Ascending aorta (tissue), 2 donors: Measurements from ENCODE around the gene ACTR8. TPM values are rescaled to one million over a fixed set of nuclear protein-coding genes. Genes with fewer than 3 reads are reported as not detected.

Experiments
- DNase-seq, 2 donors: peaks; one replicate each; pipeline ENCODE4 v3.0.0-alpha.2; 2019; ENCODE audit warnings: low spot score in 2 of 2
- H3K27ac ChIP-seq, 2 donors: fragments of 200-600 bp; sonication (generic); one replicate each; pipeline ENCODE4 v1.5.1; 2016 to 2017; ENCODE audit warnings: mild to moderate bottlenecking in 1 of 2
- H3K27me3 ChIP-seq: fragments of 200-600 bp; sonication (generic); one replicate; pipeline ENCODE4 v1.5.1; 2017
- H3K36me3 ChIP-seq, 2 donors: fragments of 200-600 bp; sonication (generic); one replicate each; pipeline ENCODE4 v1.5.1; 2016
- H3K4me1 ChIP-seq, 2 donors: fragments of 200-600 bp; sonication (generic); one replicate each; pipeline ENCODE4 v1.5.1; 2016 to 2017; ENCODE audit warnings: mild to moderate bottlenecking in 1 of 2
- H3K4me3 ChIP-seq, 2 donors: fragments of 200-600 bp; sonication (generic); one replicate each; pipeline ENCODE4 v1.5.1; 2016 to 2017; ENCODE audit warnings: mild to moderate bottlenecking in 1 of 2
- H3K9me3 ChIP-seq, 2 donors: fragments of 200-600 bp; sonication (generic); one replicate each; pipeline ENCODE4 v1.5.1; 2016
- intact Hi-C: fragments of 100-400 bp; cut with DNase I; formaldehyde crosslinking; loops from one replicate; pipeline ENCODE4 v1.15.1; 2023
- total RNA-seq: library from RNA; depleted of rRNA; stranded (reverse); fragments of >200 nt; gene quantifications from one replicate; pipeline ENCODE4 v1.1.0, GENCODE V29; 2016
- TF ChIP-seq, protein P1 (sequence below), 3 experiments: fragments of 200-600 bp in 2 of 3; fragments of 450-650 bp in 1 of 3; sonication (generic) in 2 of 3; IDR thresholded peaks; one replicate each; pipeline ENCODE4 v1.5.1; 2016 to 2019; ENCODE audit warnings: antibody characterized with exemption in 3 of 3, mild to moderate bottlenecking in 1 of 3, moderate library complexity in 1 of 3

Gene ACTR8
- total RNA-seq, 1 donor from 2014 or later, result 16.6 TPM

DNA sequence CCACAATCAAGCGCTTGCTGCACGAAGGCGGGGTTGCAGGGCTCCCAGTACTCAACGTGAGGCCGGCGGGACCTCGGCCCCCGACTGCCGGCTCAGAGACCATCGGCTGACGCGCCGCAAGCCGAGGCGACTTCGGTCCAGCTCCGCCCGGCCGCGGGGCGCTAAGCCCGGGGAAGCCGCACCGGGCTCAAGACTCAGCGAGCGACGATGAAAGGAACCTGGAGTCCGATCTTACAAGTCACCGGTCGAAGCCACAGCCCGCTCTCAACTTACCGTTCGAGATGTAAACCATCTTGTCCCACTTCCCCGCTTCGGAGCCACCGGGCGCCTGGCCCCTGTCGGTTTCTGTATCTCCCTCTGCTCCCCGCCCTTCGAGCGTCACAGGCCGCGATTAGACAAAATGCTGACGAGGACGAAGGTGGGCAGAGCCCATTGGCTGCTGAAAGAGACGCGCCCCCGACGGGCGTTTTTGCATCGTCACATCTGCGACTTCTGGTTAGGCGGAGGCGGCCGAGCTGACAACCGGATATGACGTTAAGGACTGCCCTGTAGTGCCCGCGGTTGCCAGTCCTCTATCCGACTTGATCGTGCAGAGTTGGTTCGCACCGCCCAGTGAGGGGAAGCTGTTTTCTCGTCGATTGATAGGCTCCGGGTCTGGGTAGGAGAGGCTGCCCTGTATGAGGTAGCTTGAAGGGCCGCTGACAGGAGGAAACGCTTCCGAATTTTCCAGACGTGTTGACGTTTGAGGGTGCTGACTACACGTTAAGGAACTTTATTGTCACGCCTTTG lies 9.7 kb upstream of the ACTR8 start, which contains the start of gene SELENOK:
SELENOK (minus strand) TSS at position 363 of the 789 bp plus-strand sequence.
- DNase-seq, result peak; percentile 98 to 100
- no peaks in the 10 kb centered on the region for H3K27me3 ChIP-seq
- H3K4me1 ChIP-seq, result peaks cover 3 to 16% of the 10 kb centered on the region in 2 donors
- peak within 1 kb of the TSS; percentile 79 to 98 for H3K27ac ChIP-seq
- H3K36me3 ChIP-seq, result peaks cover 0 to 4% of the 10 kb centered on the region in 2 donors
- H3K4me3 ChIP-seq, result peak within 1 kb of the TSS; percentile 82 to 87
- intact Hi-C loops, result loop anchor here (1.0 to 5.0 kb wide), 3 partner anchors 9 to 844 kb away; partner anchors contain the start of genes ACTR8, DCP1A and SFMBT1
- H3K9me3 ChIP-seq, result no peaks in the 10 kb centered on the region
- TF ChIP-seq, protein P1, sequence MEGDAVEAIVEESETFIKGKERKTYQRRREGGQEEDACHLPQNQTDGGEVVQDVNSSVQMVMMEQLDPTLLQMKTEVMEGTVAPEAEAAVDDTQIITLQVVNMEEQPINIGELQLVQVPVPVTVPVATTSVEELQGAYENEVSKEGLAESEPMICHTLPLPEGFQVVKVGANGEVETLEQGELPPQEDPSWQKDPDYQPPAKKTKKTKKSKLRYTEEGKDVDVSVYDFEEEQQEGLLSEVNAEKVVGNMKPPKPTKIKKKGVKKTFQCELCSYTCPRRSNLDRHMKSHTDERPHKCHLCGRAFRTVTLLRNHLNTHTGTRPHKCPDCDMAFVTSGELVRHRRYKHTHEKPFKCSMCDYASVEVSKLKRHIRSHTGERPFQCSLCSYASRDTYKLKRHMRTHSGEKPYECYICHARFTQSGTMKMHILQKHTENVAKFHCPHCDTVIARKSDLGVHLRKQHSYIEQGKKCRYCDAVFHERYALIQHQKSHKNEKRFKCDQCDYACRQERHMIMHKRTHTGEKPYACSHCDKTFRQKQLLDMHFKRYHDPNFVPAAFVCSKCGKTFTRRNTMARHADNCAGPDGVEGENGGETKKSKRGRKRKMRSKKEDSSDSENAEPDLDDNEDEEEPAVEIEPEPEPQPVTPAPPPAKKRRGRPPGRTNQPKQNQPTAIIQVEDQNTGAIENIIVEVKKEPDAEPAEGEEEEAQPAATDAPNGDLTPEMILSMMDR (IDR thresholded peaks at IDR 0.05), result no peak

DNA sequence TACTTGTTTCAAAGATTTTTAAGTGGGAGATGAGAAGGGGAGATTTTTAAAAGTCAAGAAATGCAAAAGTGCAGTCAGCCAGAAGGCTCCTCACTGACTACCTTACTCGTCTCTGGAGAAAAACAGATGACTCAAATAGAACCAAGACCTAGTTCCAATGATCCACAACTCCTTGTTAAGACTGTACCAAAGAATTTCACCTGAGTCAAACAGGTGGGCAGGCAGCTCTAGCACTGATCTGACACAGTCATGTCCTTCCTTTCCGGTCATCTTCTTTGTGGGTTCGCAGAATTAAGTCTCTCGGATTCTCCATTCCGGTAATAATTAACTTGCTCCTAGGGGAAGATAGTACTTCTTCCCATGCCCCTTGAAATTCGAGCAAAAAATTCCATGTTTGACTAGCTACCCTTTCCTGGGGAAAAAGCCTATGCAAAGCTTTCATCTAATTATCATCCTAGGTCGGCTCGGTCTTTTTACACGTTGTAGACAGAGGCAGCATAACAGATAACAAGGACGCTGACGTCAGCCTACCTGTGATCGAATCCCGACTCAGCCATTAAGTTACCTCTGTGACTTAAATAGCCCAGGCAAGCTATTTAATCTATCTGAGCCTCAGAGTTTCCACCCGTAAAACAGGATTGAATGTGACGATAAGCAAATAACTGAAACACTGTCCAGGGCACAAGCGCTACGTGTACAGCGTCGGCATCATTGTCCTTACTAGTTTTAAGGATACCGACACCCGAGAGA lies 8.9 kb upstream of the ACTR8 start:
- intact Hi-C loops, result loop anchor here (1.0 to 5.0 kb wide), 3 partner anchors 9 to 844 kb away; partner anchors contain the start of genes ACTR8, DCP1A and SFMBT1
- TF ChIP-seq, protein P1 (IDR thresholded peaks at IDR 0.05), result no peak

DNA sequence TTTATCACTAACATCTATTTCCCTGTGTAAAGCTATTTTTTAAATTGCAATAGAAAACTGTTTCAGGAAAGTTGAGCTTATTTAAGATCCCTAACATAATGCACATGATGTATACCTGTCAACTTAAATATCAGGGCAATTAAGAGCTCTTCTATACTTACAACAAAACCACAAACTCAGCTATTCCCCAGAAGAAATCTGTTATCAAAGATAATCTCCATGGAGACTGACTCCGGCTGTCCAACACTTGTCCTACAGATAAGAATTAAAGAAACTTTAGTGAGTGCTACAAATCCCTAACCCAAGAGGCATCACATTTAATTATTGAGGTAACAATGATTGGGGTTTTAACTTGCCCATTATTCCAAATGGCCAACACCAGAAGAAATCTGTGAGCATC lies 6.3 kb upstream of the ACTR8 start:
- no peak for DNase-seq
- intact Hi-C loops, result loop anchor here (10.0 kb wide), 1 partner anchor 1183 kb away; the partner anchor contains the start of genes GLT8D1 and SPCS1
- H3K4me1 ChIP-seq, result peaks cover 3 to 16% of the 10 kb centered on the region in 2 donors
- no peaks in the 10 kb centered on the region for H3K9me3 ChIP-seq
- no peaks in the 10 kb centered on the region for H3K27me3 ChIP-seq
- peaks cover 16 to 25% of the 10 kb centered on the region in 2 donors for H3K36me3 ChIP-seq
- H3K4me3 ChIP-seq, result no peak overlapping the region
- TF ChIP-seq, protein P1 (IDR thresholded peaks at IDR 0.05), result no peak
- no peak overlapping the region for H3K27ac ChIP-seq

More for the DNA sequence above, 8.9 kb upstream of the ACTR8 start:
- DNase-seq, result no peak
- H3K27me3 ChIP-seq, result no peaks in the 10 kb centered on the region
- H3K9me3 ChIP-seq, result no peaks in the 10 kb centered on the region
- peaks cover 0 to 7% of the 10 kb centered on the region in 2 donors for H3K36me3 ChIP-seq
- H3K4me3 ChIP-seq, result peak overlapping the region; percentile 82 to 87
- H3K27ac ChIP-seq, result peak overlapping the region; percentile 79 to 98
- H3K4me1 ChIP-seq, result peaks cover 3 to 16% of the 10 kb centered on the region in 2 donors

DNA sequence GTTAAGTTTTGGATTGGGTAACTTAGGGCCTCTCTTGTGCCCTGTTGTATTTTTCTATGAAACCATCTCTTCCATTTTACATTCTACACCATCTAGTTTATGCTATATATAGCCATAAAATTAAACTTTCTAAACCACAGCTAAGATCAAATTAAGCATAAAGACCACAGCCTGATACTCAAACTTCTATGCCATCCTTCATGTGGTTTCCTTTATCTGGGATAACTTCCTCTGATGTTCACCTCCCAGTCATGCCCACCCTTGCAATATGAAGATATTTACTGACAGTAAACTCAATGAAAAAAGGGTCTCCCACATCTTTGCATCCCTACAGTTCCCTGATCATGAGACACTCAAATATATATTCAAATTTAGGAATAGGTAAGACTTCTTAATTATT lies 5.5 kb upstream of the ACTR8 start:
- Histone ChIP-seq H3K27me3 (no peaks in the 10 kb centered on the region), H3K4me1 (peaks cover 3 to 14% of the 10 kb centered on the region in 2 donors), H3K36me3 (peaks cover 16 to 25% of the 10 kb centered on the region in 2 donors), H3K9me3 (no peaks in the 10 kb centered on the region), H3K4me3 (no peak overlapping the region), H3K27ac (no peak overlapping the region)
- TF ChIP-seq, protein P1 (IDR thresholded peaks at IDR 0.05), result no peak
- no peak for DNase-seq
- intact Hi-C loops, result loop anchor here (10.0 kb wide), 1 partner anchor 1183 kb away; the partner anchor contains the start of genes GLT8D1 and SPCS1

DNA sequence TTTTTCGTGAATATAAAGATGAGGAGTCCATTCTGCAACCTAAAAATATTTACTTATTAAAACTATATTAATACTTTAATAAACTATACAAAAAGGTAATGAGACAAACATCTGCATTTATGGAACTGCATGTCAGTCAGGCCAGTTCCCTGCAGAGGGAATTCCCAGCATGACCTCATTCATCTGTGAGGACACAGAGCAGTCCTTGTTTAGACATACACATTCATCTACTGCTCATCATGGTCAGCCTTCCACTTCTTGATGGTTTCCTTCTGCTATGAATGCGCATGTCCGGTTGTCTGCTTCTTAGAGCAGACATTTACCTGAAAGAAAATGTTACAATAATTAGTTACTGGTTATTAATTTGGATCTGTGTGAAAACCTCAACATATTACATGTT lies 3.3 kb upstream of the ACTR8 start:
- no peak overlapping the region for H3K4me3 ChIP-seq
- no peak overlapping the region for H3K27ac ChIP-seq
- no peaks in the 10 kb centered on the region for H3K9me3 ChIP-seq
- H3K27me3 ChIP-seq, result no peaks in the 10 kb centered on the region
- intact Hi-C loops, result loop anchor here (10.0 kb wide), 1 partner anchor 1180 kb away; the partner anchor contains the start of genes GLT8D1 and SPCS1
- TF ChIP-seq, protein P1 (IDR thresholded peaks at IDR 0.05), result no peak
- H3K36me3 ChIP-seq, result peaks cover 16 to 25% of the 10 kb centered on the region in 2 donors
- DNase-seq, result no peak
- H3K4me1 ChIP-seq, result peaks cover 6 to 13% of the 10 kb centered on the region in 2 donors
